ENCODE results near the gene SNX14. TPM values are rescaled to one million over a fixed set of nuclear protein-coding genes. Genes with fewer than 3 reads are reported as not detected.

Gene SNX14
- total RNA-seq, 4 donors from 2014 or later = 50.8 to 97.3 (median 76.9) TPM

GRCh38 chr6:85581572-85581971, 12.1 kb downstream of the SNX14 start:
- H3K36me3 ChIP-seq = peaks cover 0 to 25% (median 0%) of the 10 kb centered on the region in 3 donors
- no peaks in the 10 kb centered on the region for H3K27me3 ChIP-seq
- no peak for DNase-seq (ENCODE audit: low spot score in 2 of 2)
- no peak overlapping the region for H3K27ac ChIP-seq
- no peak overlapping the region for H3K4me3 ChIP-seq
- TF ChIP-seq POLR2A (IDR thresholded peaks at IDR 0.05) (no peak), EP300 (IDR thresholded peaks at IDR 0.05) (no peak)
- TF ChIP-seq, protein P1, sequence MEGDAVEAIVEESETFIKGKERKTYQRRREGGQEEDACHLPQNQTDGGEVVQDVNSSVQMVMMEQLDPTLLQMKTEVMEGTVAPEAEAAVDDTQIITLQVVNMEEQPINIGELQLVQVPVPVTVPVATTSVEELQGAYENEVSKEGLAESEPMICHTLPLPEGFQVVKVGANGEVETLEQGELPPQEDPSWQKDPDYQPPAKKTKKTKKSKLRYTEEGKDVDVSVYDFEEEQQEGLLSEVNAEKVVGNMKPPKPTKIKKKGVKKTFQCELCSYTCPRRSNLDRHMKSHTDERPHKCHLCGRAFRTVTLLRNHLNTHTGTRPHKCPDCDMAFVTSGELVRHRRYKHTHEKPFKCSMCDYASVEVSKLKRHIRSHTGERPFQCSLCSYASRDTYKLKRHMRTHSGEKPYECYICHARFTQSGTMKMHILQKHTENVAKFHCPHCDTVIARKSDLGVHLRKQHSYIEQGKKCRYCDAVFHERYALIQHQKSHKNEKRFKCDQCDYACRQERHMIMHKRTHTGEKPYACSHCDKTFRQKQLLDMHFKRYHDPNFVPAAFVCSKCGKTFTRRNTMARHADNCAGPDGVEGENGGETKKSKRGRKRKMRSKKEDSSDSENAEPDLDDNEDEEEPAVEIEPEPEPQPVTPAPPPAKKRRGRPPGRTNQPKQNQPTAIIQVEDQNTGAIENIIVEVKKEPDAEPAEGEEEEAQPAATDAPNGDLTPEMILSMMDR (IDR thresholded peaks at IDR 0.05) = no peak
- H3K9me3 ChIP-seq = peaks cover 0 to 29% (median 5%) of the 10 kb centered on the region in 4 donors
- H3K4me1 ChIP-seq = peaks cover 0 to 30% (median 0%) of the 10 kb centered on the region in 4 donors

DNA sequence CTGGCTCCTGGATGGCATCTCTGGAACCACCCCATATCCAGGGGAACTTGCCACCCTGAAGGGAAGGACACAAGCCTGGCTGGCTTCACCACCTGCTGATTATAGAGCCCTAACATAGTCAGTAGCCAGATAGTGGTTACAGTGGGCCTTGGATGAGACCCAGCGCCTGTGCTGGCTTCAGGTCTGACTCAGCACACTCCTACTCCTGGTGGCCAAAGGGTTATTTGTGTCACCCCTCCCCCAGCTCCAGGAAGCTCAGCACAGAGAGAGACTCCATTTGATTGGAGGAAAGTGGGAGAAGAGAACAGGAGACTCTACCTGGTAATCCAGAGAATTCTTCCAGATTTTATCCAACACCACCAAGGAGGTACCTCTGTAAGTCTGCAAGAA, 12.8 kb downstream of the SNX14 start:
- DNase-seq (ENCODE audit: low spot score in 2 of 2) = no peak
- peaks cover 0 to 24% (median 0%) of the 10 kb centered on the region in 3 donors for H3K36me3 ChIP-seq
- TF ChIP-seq POLR2A (IDR thresholded peaks at IDR 0.05) = no peak
- no peak for TF ChIP-seq EP300 (IDR thresholded peaks at IDR 0.05)
- TF ChIP-seq, protein P1 (IDR thresholded peaks at IDR 0.05) = no peak
- no peak overlapping the region for H3K4me3 ChIP-seq
- 91 to 100% methylated on average over 1 of the region's 1 CpG for WGBS, 2 donors
- peaks cover 0 to 35% (median 0%) of the 10 kb centered on the region in 4 donors for H3K4me1 ChIP-seq
- H3K27ac ChIP-seq = no peak overlapping the region
- peaks cover 0 to 29% (median 5%) of the 10 kb centered on the region in 4 donors for H3K9me3 ChIP-seq
- no peaks in the 10 kb centered on the region for H3K27me3 ChIP-seq

GRCh38 chr6:85580118-85580877, 13.4 kb downstream of the SNX14 start:
- 86 to 94% methylated on average over 5 of the region's 5 CpGs for WGBS, 2 donors
- Histone ChIP-seq H3K4me1 (peaks cover 0 to 41% (median 0%) of the 10 kb centered on the region in 4 donors), H3K36me3 (peaks cover 0 to 24% (median 0%) of the 10 kb centered on the region in 3 donors), H3K9me3 (peaks cover 0 to 29% (median 5%) of the 10 kb centered on the region in 4 donors), H3K27me3 (no peaks in the 10 kb centered on the region), H3K27ac (no peak overlapping the region), H3K4me3 (no peak overlapping the region)
- TF ChIP-seq, protein P1 (IDR thresholded peaks at IDR 0.05) = no peak
- TF ChIP-seq EP300 (IDR thresholded peaks at IDR 0.05) (no peak), POLR2A (IDR thresholded peaks at IDR 0.05) (no peak)
- DNase-seq (ENCODE audit: low spot score in 2 of 2) = no peak

DNA sequence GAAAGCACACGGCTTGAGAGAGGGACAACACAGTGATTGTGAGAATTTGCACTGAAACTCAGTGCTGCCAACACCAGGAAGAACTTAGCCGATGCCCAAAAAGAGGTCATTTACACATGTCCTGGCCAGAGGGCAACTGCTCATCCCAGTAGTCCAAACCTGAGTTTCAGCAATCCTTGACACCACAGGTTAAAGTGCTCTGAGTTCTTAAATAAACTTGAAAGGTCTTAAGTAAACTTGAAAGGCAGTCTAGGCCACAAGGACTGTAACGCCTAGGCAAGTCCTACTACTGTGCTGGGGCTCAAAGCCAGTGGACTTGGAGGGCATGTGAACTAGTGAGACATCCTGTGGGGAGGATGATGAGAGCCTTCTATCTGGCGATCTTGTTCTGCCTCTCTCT, 14.1 kb downstream of the SNX14 start:
- Histone ChIP-seq H3K9me3 (peaks cover 0 to 29% (median 5%) of the 10 kb centered on the region in 4 donors), H3K4me3 (no peak overlapping the region), H3K4me1 (peaks cover 0 to 42% (median 0%) of the 10 kb centered on the region in 4 donors), H3K27ac (no peak overlapping the region), H3K36me3 (peaks cover 0 to 24% (median 0%) of the 10 kb centered on the region in 3 donors), H3K27me3 (no peaks in the 10 kb centered on the region)
- WGBS, 2 donors = 61 to 77% methylated on average over 4 of the region's 4 CpGs
- no peak for DNase-seq (ENCODE audit: low spot score in 2 of 2)
- TF ChIP-seq, protein P1 (IDR thresholded peaks at IDR 0.05) = no peak
- TF ChIP-seq EP300 (IDR thresholded peaks at IDR 0.05) (no peak), POLR2A (IDR thresholded peaks at IDR 0.05) (no peak)

DNA sequence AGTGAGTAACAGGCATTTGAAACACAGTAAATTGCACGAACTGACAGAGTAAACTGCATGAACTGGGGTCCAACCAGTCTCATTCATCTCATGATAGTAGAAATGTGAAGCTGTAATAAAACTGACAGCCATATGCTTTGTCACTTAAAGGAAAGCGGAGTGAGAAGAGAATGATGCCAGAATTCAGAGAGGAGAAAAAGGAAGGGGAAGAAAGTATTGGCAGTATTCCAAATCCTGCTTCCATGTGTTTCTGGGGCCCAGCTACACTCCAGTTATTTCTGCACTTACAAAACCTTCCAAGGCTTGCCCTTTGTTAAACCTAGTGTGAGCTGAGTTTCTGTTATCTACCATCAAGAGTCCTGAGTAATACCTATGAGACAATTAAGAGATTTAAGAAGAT, 17.2 kb downstream of the SNX14 start:
- H3K4me1 ChIP-seq = peaks cover 0 to 42% (median 0%) of the 10 kb centered on the region in 4 donors
- WGBS, 2 donors = 58 to 65% methylated on average over 2 of the region's 2 CpGs
- no peak for DNase-seq (ENCODE audit: low spot score in 2 of 2)
- TF ChIP-seq EP300 (IDR thresholded peaks at IDR 0.05) = no peak
- TF ChIP-seq POLR2A (IDR thresholded peaks at IDR 0.05) = no peak
- TF ChIP-seq, protein P1 (IDR thresholded peaks at IDR 0.05) = no peak
- H3K4me3 ChIP-seq = no peak overlapping the region
- H3K36me3 ChIP-seq = peaks cover 0 to 15% (median 0%) of the 10 kb centered on the region in 3 donors
- no peak overlapping the region for H3K27ac ChIP-seq
- H3K9me3 ChIP-seq = peaks cover 0 to 2% (median 0%) of the 10 kb centered on the region in 4 donors
- H3K27me3 ChIP-seq = no peaks in the 10 kb centered on the region
